HK-2 (cell line): ENCODE results near the gene MAP3K20.
"Not testable (repeated sequence)": the region's sequence is repeated elsewhere in the genome, so short reads cannot be mapped to it uniquely, and the experiment has no call there.

Source experiments
- DNase-seq: peaks from one replicate; pipeline ENCODE4 v3.0.0-alpha.2; 2018; ENCODE audit not compliant: unreplicated experiment

The MAP3K20 gene

GRCh38 chr2:173122936-173123335, 47.3 kb downstream of the MAP3K20 start:
- no peak for DNase-seq

GRCh38 chr2:173124441-173124840, 48.8 kb downstream of the MAP3K20 start:
- no peak for DNase-seq

GRCh38 chr2:173126819-173127218, 51.2 kb downstream of the MAP3K20 start:
- no peak for DNase-seq

- not testable (repeated sequence) for DNase-seq
Observed at GRCh38 chr2:173128132-173128531, 52.5 kb downstream of the MAP3K20 start.

- DNase-seq: no peak
Observed at GRCh38 chr2:173130496-173131465, 55.1 kb downstream of the MAP3K20 start.

- no peak for DNase-seq
Observed at GRCh38 chr2:173132531-173132930, 56.9 kb downstream of the MAP3K20 start.

GRCh38 chr2:173134703-173135102, 59.1 kb downstream of the MAP3K20 start:
- no peak for DNase-seq

- DNase-seq: no peak
Observed at GRCh38 chr2:173136067-173136466, 60.4 kb downstream of the MAP3K20 start.

GRCh38 chr2:173136599-173136998, 61.0 kb downstream of the MAP3K20 start:
- DNase-seq: no peak

- no peak for DNase-seq
Observed at GRCh38 chr2:173137610-173138009, 62.0 kb downstream of the MAP3K20 start.

- no peak for DNase-seq
Observed at GRCh38 chr2:173138962-173139361, 63.3 kb downstream of the MAP3K20 start.

GRCh38 chr2:173141666-173142065, 66.0 kb downstream of the MAP3K20 start:
- DNase-seq: no peak

GRCh38 chr2:173145454-173145853, 69.8 kb downstream of the MAP3K20 start:
- DNase-seq: no peak

GRCh38 chr2:173146590-173146989, 70.9 kb downstream of the MAP3K20 start:
- DNase-seq: no peak

GRCh38 chr2:173148520-173148919, 72.9 kb downstream of the MAP3K20 start:
- no peak for DNase-seq

- DNase-seq: no peak
Observed at GRCh38 chr2:173149491-173149890, 73.8 kb downstream of the MAP3K20 start.

GRCh38 chr2:173150087-173150486, 74.4 kb downstream of the MAP3K20 start:
- no peak for DNase-seq

- no peak for DNase-seq
Observed at GRCh38 chr2:173150963-173151362, 75.3 kb downstream of the MAP3K20 start.

GRCh38 chr2:173151671-173152401, 76.2 kb downstream of the MAP3K20 start:
- DNase-seq: no peak

GRCh38 chr2:173153301-173153885, 77.7 kb downstream of the MAP3K20 start:
- no peak for DNase-seq

- no peak for DNase-seq
Observed at GRCh38 chr2:173157676-173158293, 82.1 kb downstream of the MAP3K20 start.
